ENCODE data around the gene FRMD4A.

DNA sequence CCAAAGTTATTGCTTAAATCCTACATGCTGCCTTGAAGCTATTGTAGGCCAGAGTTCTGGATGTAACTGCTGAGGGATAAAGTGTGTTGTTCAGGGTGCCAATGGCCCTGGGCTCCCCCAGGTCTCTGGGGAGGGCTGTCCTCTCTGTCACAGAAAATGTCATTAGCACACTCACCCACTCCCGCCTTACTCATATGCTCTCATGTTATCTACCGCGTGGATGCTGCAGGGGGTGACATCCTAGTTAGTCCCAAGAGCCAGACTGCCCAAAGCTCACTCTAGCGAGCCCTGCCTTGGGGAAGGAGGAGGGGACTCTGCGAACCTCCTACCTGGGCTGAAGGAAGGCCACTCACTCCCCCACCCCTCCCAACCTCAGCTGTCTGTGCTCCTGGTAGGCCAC, 122.5 kb downstream of the FRMD4A start:
- TF ChIP-seq, protein P1, sequence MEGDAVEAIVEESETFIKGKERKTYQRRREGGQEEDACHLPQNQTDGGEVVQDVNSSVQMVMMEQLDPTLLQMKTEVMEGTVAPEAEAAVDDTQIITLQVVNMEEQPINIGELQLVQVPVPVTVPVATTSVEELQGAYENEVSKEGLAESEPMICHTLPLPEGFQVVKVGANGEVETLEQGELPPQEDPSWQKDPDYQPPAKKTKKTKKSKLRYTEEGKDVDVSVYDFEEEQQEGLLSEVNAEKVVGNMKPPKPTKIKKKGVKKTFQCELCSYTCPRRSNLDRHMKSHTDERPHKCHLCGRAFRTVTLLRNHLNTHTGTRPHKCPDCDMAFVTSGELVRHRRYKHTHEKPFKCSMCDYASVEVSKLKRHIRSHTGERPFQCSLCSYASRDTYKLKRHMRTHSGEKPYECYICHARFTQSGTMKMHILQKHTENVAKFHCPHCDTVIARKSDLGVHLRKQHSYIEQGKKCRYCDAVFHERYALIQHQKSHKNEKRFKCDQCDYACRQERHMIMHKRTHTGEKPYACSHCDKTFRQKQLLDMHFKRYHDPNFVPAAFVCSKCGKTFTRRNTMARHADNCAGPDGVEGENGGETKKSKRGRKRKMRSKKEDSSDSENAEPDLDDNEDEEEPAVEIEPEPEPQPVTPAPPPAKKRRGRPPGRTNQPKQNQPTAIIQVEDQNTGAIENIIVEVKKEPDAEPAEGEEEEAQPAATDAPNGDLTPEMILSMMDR (IDR thresholded peaks at IDR 0.05): no peak
- no peak for TF ChIP-seq POLR2A (IDR thresholded peaks at IDR 0.05)
